BE2C (cell line): ENCODE results near the gene ZC3H4.

Experiments
- DNase-seq: peaks from one replicate; pipeline ENCODE4 v3.0.0-alpha.2; 2020
- H3K27me3 ChIP-seq: fragments of 250-450 bp; sonication (Bioruptor Pico); 2 replicates; pipeline ENCODE4 v1.5.1; 2020; ENCODE audit warnings: mild to moderate bottlenecking
- H3K36me3 ChIP-seq: fragments of 250-450 bp; sonication (Bioruptor Pico); 2 replicates; pipeline ENCODE4 v1.5.1; 2020; ENCODE audit warnings: mild to moderate bottlenecking
- H3K4me1 ChIP-seq: fragments of 250-450 bp; sonication (Bioruptor Pico); 2 replicates; pipeline ENCODE4 v1.5.1; 2020
- H3K4me3 ChIP-seq: 2 replicates; pipeline ENCODE4 v1.5.1; 2011; ENCODE audit warnings: low read depth, low read length
- H3K9me3 ChIP-seq: fragments of 250-450 bp; sonication (Bioruptor Pico); 2 replicates; pipeline ENCODE4 v1.5.1; 2020
- CTCF ChIP-seq: IDR thresholded peaks from 2 replicates; pipeline ENCODE4 v1.5.1; 2012; ENCODE audit warnings: mild to moderate bottlenecking, low read depth, low read length

Gene ZC3H4

GRCh38 chr19:47095476-47096099 is 18.0 kb downstream of the ZC3H4 start:
- Histone ChIP-seq H3K4me1 (peaks cover 13% of the 10 kb centered on the region), H3K4me3 (no peak overlapping the region)
- DNase-seq = no peak

GRCh38 chr19:47094557-47095475 is 18.8 kb downstream of the ZC3H4 start:
- Histone ChIP-seq H3K4me3 (no peak overlapping the region), H3K36me3 (peaks cover 65% of the 10 kb centered on the region), H3K4me1 (peaks cover 13% of the 10 kb centered on the region), H3K27me3 (no peaks in the 10 kb centered on the region), H3K9me3 (no peaks in the 10 kb centered on the region)
- no peak for TF ChIP-seq CTCF
- no peak for DNase-seq

More at GRCh38 chr19:47095476-47096099, 18.0 kb downstream of the ZC3H4 start:
- H3K27me3 ChIP-seq = no peaks in the 10 kb centered on the region
- H3K36me3 ChIP-seq = peaks cover 61% of the 10 kb centered on the region
- no peaks in the 10 kb centered on the region for H3K9me3 ChIP-seq
- TF ChIP-seq CTCF = no peak

- no peak for TF ChIP-seq CTCF
- Histone ChIP-seq H3K4me1 (peaks cover 13% of the 10 kb centered on the region), H3K27me3 (no peaks in the 10 kb centered on the region), H3K36me3 (peaks cover 70% of the 10 kb centered on the region), H3K4me3 (no peak overlapping the region), H3K9me3 (no peaks in the 10 kb centered on the region)
- no peak for DNase-seq
Measured at GRCh38 chr19:47093841-47094240, 19.7 kb downstream of the ZC3H4 start.

GRCh38 chr19:47093254-47093653 is 20.3 kb downstream of the ZC3H4 start:
- H3K36me3 ChIP-seq = peaks cover 75% of the 10 kb centered on the region
- no peak for TF ChIP-seq CTCF
- H3K4me1 ChIP-seq = peaks cover 13% of the 10 kb centered on the region
- no peaks in the 10 kb centered on the region for H3K9me3 ChIP-seq
- H3K4me3 ChIP-seq = no peak overlapping the region
- DNase-seq = no peak
- H3K27me3 ChIP-seq = no peaks in the 10 kb centered on the region

GRCh38 chr19:47089767-47090350 is 23.7 kb downstream of the ZC3H4 start:
- Histone ChIP-seq H3K36me3 (peaks cover 85% of the 10 kb centered on the region), H3K9me3 (no peaks in the 10 kb centered on the region)

More at GRCh38 chr19:47089767-47090350, 23.7 kb downstream of the ZC3H4 start:
- Histone ChIP-seq H3K4me3 (no peak overlapping the region), H3K4me1 (no peaks in the 10 kb centered on the region), H3K27me3 (no peaks in the 10 kb centered on the region)
- DNase-seq = no peak
- TF ChIP-seq CTCF = no peak
